Measurements from ENCODE around the gene JPH4. TPM values are rescaled to one million over a fixed set of nuclear protein-coding genes. Genes with fewer than 3 reads are reported as not detected.
A peak's percentile ranks its signal among the peaks of the same experiment; 100 is the strongest.

The JPH4 gene
- total RNA-seq, 2 experiments from 2014 or later: not detected

DNA sequence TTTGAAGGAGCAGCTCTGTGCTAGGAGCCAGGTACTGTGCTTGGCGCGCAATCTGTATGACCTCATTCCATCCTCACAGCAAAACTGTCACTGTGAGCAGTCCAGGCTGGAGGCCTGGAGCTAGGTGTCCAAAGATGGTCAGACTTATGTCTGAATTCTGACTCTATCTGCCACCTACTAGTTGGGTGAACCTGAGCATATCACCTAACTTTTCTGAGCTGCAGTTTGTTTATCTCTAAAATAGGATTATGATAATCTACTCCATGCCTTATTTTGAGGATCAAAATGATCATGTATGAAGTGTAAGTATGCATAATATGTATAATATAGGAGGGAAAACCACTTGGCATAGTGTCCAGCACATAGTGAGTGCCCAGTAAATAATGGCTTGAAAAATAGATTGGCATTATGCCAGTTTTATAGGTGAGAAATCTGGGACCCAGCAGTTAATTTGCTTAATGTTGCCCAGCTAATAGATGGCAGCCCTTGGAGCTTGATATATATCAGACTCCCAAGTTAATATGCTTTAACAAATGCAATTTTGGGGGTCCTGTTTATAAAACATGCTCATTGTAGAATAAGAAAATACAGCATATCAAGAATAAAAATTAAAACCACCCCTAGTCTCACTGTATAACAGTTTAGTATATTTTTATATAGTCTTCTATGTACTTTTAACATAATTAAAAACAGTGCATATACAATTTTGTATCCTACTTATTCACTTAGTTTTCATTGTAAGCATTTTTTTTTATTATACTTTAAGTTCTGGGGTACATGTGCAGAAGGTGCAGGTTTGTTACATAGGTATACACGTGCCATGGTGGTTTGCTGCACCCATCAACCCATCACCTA, 4.5 kb upstream of the JPH4 start:
- CTCF ChIA-PET: interaction anchor here (0.9 to 1.0 kb wide), 2 partner anchors 15 to 25 kb away, joined by 3 read pairs; no protein-coding TSS in a partner anchor
- no peak for DNase-seq
- peaks cover 38% of the 10 kb centered on the region for H3K27me3 Mint-ChIP-seq
- H3K9me3 Mint-ChIP-seq: no peaks in the 10 kb centered on the region
- H3K4me3 Mint-ChIP-seq: no peak overlapping the region
- H3K36me3 Mint-ChIP-seq (ENCODE audit: low read depth): no peaks in the 10 kb centered on the region
- H3K27ac Mint-ChIP-seq: no peak overlapping the region
- H3K4me1 Mint-ChIP-seq: no peaks in the 10 kb centered on the region
- POLR2A ChIA-PET: no interaction called here

DNA sequence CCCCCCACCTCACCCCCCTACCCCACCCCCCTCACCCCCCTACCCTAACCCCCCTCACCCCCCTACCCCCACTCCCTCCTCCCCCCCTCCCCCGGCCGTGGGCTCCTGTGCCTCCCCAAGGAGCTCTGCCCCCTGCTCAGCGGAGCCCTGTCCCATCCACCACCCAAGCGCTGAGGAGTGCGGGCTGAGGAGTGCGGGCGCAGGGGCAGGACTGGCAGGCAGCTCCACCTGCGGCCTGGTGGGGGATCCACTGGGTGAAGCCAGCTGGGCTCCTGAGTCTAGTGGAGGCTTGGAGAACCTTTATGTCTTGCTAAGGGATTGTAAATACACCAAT, 2.3 kb upstream of the JPH4 start:
- Mint-ChIP-seq H3K36me3 (ENCODE audit: low read depth) (no peaks in the 10 kb centered on the region), H3K9me3 (no peaks in the 10 kb centered on the region), H3K27ac (no peak overlapping the region), H3K4me1 (peaks cover 8% of the 10 kb centered on the region), H3K27me3 (peaks cover 49% of the 10 kb centered on the region), H3K4me3 (no peak overlapping the region)
- POLR2A ChIA-PET: no interaction called here
- CTCF ChIA-PET: interaction anchor here (1.5 to 2.7 kb wide), 2 partner anchors 8 to 12 kb away, joined by 4 to 9 read pairs; no protein-coding TSS in a partner anchor
- DNase-seq: no peak

DNA sequence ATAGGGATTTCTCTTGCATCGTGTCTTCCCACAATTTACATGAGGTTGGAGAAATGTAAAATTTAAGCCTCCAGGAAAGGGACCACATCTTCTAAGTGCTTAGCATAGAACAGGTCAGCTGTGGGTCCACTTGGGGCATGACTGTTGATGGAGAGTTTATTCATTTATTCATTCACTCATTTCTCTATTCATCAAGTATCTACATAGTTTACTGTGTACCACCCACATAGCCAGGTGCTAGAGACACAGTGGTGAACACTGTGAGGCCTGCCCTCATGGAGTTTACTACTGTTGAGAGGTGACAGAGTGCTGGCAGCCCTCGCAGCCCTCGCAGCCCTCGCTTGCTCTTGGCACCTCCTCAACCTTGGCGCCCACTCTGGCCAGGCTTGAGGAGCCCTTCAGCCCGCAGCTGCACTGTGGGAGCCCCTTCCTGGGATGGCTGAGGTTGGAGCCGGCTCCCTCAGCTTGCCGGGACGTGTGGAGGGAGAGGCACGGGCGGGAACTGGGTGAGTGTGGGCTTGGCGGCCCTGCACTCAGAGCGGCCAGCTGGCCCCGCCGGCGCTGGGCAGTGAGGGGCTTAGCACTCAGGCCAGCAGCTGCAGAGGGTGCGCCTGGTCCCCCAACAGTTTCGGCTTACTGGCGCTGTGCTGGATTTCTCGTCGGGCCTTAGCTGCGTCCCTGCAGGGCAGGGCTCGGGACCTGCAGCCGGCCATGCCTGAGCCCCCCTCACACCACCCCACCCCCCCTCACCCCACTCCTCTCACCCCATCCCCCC, 1.7 kb upstream of the JPH4 start:
- POLR2A ChIA-PET: no interaction called here
- H3K4me3 Mint-ChIP-seq: no peak overlapping the region
- CTCF ChIA-PET: interaction anchor here (1.5 to 2.7 kb wide), 2 partner anchors 9 to 11 kb away, joined by 4 to 9 read pairs; no protein-coding TSS in a partner anchor
- H3K27me3 Mint-ChIP-seq: peaks cover 51% of the 10 kb centered on the region
- H3K9me3 Mint-ChIP-seq: no peaks in the 10 kb centered on the region
- H3K4me1 Mint-ChIP-seq: peaks cover 8% of the 10 kb centered on the region
- no peak for DNase-seq
- H3K36me3 Mint-ChIP-seq (ENCODE audit: low read depth): no peaks in the 10 kb centered on the region
- H3K27ac Mint-ChIP-seq: no peak overlapping the region

DNA sequence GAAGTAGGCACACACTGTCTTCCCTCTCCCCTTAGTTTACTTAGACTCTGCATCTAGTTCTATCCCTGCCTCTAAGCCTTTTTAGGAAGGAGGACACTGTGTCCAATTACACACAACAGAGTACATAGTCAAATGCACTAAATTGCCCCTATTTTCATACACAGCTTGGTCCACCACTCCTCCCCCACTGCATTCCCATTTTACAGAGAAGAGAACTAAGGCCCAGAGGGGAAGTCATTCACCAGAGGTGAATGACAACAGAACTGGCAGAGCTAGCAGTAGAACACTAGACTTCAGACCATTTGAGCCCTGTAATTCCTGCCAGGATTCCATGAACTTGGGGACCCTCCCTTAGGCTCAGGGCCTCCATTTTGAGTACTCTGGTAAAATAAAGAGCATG, 1.1 kb upstream of the JPH4 start:
- ChIA-PET CTCF (interaction anchor here (2.7 kb wide), 1 partner anchor 9 kb away, joined by 9 read pairs; no protein-coding TSS in a partner anchor), POLR2A (no interaction called here)
- Mint-ChIP-seq H3K4me1 (peaks cover 8% of the 10 kb centered on the region), H3K4me3 (no peak overlapping the region), H3K36me3 (ENCODE audit: low read depth) (no peaks in the 10 kb centered on the region), H3K27me3 (peaks cover 57% of the 10 kb centered on the region), H3K9me3 (no peaks in the 10 kb centered on the region), H3K27ac (no peak overlapping the region)
- DNase-seq: no peak

DNA sequence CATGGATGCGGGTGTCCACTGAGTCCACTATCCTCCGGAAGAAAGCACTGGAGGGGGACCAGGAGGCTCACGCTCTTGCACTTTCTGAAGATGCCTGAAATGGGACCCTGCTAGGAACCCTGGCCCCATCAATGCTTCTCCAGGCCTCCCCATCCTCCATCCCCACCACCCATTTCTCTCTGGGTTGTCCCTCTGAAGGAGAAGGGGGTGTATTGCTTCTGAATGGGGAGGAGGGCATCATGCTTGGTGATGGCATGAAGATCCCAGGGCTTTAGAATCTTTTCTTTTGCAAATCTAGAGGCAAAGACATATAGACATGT, 681 bp upstream of the JPH4 start:
- Mint-ChIP-seq H3K4me3 (no peak overlapping the region), H3K27ac (no peak overlapping the region), H3K9me3 (no peaks in the 10 kb centered on the region), H3K36me3 (ENCODE audit: low read depth) (no peaks in the 10 kb centered on the region), H3K4me1 (peaks cover 8% of the 10 kb centered on the region), H3K27me3 (peaks cover 59% of the 10 kb centered on the region)
- CTCF ChIA-PET: interaction anchor here (2.7 kb wide), 1 partner anchor 10 kb away, joined by 9 read pairs; no protein-coding TSS in a partner anchor
- POLR2A ChIA-PET: no interaction called here
- DNase-seq: no peak

DNA sequence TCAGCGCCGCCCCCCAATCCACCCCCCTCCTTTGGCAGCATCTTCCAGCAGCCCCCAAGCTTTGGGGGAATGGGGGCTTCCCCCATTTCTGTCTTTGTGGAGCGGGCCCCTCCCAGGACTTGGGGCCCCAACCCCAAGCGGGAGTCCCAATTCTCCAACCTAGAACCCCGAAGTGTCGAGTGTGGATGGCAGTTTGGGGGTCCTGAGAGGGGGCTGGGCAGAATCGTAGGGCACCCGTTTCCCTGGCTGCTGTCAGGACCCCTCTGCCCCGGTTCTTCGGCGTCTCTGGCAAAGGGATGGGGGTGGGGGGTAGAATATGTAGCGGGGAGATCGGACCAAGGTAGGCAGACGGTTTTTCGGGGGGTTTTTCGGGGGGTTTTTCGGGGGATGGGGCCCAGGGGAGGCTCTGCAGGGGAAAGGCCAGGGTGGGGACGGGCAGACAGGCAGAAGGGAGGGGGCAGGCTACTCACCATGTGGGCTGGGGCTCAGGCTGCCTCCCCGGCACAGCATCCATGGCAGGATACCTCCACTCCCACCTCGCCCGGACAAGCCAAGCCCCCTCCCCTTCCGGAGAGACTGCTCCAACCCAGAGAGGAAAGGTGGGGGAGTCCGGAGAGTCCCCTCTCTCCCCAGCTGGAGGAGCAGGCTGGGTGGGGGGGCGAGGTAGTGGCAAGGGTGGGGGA, 739 bp downstream of the JPH4 start:
- H3K4me3 Mint-ChIP-seq: no peak overlapping the region
- POLR2A ChIA-PET: no interaction called here
- no peak overlapping the region for H3K27ac Mint-ChIP-seq
- H3K27me3 Mint-ChIP-seq: peaks cover 54% of the 10 kb centered on the region
- no peak for DNase-seq
- CTCF ChIA-PET: no interaction called here
- no peaks in the 10 kb centered on the region for H3K36me3 Mint-ChIP-seq (ENCODE audit: low read depth)
- H3K9me3 Mint-ChIP-seq: no peaks in the 10 kb centered on the region
- peaks cover 13% of the 10 kb centered on the region for H3K4me1 Mint-ChIP-seq

DNA sequence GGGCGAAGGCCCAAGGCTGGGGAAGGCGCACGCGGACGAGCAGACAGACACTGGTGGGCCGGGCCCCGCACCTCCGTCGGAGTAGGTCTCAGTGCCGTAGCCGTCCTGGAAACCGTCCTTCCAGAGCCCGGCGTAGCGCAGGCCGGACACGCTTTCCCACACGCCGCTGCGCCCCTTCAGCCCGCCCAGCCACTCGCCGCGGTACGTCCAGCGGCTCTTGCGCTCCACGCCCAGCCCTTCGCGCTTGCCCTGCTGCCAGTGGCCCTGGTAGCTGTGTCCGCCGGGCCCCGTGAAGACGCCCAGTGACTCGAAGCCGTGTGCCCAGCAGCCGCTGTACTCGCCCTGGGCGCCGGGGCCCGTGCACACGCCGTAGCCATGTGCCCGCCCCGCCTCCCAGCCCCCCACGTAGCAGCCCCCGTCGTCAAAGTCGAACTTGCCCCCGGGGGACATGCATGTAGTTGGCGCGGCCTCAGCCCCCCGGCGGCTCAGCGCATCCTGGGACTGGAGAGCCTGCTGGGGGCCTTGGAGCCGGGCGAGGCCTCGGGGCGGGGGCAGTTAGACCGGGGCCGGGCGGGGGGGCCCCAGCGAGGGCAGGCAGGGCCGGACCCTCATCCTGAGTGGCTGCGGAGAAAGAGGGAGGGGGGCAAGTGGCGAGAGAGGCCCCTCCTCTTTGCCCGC, 1.4 kb downstream of the JPH4 start:
- H3K27me3 Mint-ChIP-seq: peaks cover 54% of the 10 kb centered on the region
- no peak for DNase-seq

DNA sequence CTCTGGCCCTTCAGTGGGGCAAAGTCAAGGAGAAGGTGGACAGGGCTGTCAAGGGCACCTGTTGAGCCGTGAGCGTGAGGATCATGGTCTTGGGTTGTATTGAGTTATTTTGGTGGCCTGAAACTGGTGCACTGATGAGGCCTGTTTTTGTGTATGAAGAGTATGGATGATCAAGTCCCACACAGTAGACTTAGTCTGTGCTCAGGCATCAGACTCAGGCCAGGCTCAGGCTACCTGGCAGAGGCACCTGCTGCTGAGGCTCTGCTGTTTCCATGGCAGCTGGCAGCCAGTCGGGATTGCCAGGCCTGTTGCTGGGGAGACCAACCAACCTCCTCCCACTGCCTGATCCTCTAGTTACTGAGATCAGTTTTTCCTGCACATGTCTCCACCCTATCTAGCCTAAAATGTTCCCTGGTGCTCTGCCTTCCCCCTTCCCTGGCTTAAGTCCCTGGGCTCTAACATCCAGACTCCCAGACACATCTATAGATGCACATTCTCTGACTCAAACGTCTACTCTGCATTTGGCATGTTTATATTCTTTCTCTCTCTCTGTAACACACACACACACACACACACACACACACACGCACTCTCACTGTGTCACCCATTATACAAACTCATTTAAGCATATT, 5.1 kb downstream of the JPH4 start:
- Mint-ChIP-seq H3K27ac (peak overlapping the region; percentile 66), H3K9me3 (no peaks in the 10 kb centered on the region), H3K27me3 (peaks cover 39% of the 10 kb centered on the region), H3K4me3 (no peak overlapping the region), H3K4me1 (peaks cover 31% of the 10 kb centered on the region), H3K36me3 (ENCODE audit: low read depth) (no peaks in the 10 kb centered on the region)
- no peak for DNase-seq
- POLR2A ChIA-PET: no interaction called here
- CTCF ChIA-PET: interaction anchor here (1.0 to 1.6 kb wide), 2 partner anchors 15 to 518 kb away, joined by 3 to 4 read pairs; no protein-coding TSS in a partner anchor

More for the DNA sequence above, 1.4 kb downstream of the JPH4 start:
- Mint-ChIP-seq H3K27ac (no peak overlapping the region), H3K4me3 (no peak overlapping the region), H3K36me3 (ENCODE audit: low read depth) (no peaks in the 10 kb centered on the region), H3K4me1 (peaks cover 20% of the 10 kb centered on the region), H3K9me3 (no peaks in the 10 kb centered on the region)
- ChIA-PET CTCF (no interaction called here), POLR2A (no interaction called here)

DNA sequence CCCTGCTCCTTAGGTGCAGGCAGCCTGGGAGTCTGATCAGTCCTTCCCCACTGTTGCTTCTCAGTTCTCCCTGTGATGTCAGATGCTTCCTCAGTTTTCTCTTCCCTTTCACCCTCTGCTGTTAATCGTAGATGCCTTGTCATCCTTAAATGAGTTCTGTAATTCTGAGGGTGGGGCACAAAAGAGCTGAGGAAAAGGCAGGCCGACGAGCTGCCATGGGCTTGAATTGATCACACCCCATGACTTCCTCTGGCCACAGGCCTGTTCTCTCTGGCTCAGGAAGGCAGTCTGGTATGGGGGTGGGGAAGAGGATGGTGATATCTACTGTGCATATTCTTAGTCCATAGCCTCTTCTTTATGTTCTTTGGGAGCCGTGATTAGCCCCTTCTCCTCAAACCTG, 5.8 kb downstream of the JPH4 start:
- Mint-ChIP-seq H3K36me3 (ENCODE audit: low read depth) (no peaks in the 10 kb centered on the region), H3K9me3 (no peaks in the 10 kb centered on the region), H3K4me1 (peaks cover 38% of the 10 kb centered on the region), H3K27me3 (peaks cover 33% of the 10 kb centered on the region), H3K27ac (no peak overlapping the region), H3K4me3 (no peak overlapping the region)
- POLR2A ChIA-PET: no interaction called here
- CTCF ChIA-PET: interaction anchor here (1.0 to 1.6 kb wide), 3 partner anchors 9 to 518 kb away, joined by 3 to 4 read pairs (median 4); no protein-coding TSS in a partner anchor
- no peak for DNase-seq

DNA sequence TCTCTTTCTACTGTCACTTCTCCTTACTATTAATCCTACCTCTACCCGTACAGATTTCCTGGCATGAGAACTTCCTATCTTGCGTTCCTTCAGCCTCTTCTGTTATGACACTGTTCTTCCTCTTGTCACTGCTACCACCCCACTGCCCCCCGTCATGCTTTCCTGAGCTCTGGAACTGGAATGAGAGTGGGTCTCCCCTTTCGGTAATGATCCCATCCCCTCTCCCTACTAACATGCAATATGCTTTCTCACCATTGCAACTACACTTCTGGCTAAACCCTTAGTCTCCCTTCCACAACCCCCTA, 6.1 kb downstream of the JPH4 start:
- Mint-ChIP-seq H3K4me3 (no peak overlapping the region), H3K27me3 (peaks cover 30% of the 10 kb centered on the region), H3K36me3 (ENCODE audit: low read depth) (peaks cover 2% of the 10 kb centered on the region), H3K27ac (no peak overlapping the region), H3K9me3 (no peaks in the 10 kb centered on the region), H3K4me1 (peaks cover 42% of the 10 kb centered on the region)
- DNase-seq: no peak
- CTCF ChIA-PET: interaction anchor here (1.0 to 1.6 kb wide), 3 partner anchors 9 to 519 kb away, joined by 3 to 4 read pairs (median 4); no protein-coding TSS in a partner anchor
- POLR2A ChIA-PET: no interaction called here

DNA sequence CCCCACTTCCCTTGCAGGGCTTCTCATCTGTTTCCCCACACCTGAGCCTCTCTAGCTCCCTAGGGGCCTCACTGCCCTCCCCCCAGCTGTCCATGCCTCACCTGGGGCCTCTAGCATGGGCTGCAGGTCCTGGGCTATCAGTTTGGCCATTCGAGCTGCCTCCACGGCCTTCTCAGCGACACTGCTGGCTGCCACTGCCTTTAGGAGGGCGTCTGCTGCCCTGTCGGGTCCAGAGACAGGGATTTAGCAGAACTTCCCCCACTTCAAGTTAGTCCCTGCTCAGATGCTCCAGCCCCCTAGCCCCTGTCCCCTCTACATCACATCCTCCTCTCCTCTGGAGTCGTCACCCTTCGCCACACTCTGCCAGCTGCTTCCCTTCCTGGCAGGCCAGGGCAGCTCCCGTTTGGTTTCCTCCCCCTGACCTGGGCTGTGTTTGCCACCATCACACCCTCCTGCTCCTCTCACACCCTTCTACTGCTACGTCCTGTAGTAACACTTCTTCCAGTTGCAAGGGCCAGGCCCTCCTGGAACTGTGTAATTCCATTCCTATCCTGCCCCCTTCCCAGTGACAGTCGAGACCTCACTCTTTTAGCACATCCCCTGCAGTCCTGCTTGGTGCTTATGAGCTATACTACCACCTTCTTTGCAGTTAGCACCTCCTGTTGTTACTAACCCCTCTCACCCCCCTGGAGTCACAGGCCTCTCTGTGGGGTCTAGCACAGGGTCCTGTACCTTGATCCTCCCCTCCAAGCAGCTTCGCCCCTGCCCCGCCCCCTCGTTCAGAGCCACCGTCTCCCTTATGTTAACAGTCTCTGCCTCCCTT, 6.7 kb downstream of the JPH4 start:
- peaks cover 43% of the 10 kb centered on the region for H3K4me1 Mint-ChIP-seq
- no peak overlapping the region for H3K27ac Mint-ChIP-seq
- H3K4me3 Mint-ChIP-seq: no peak overlapping the region
- ChIA-PET CTCF (interaction anchor here (1.0 to 1.6 kb wide), 5 partner anchors 8 to 17 kb away, joined by 3 to 7 read pairs (median 4); no protein-coding TSS in a partner anchor), POLR2A (no interaction called here)
- peaks cover 3% of the 10 kb centered on the region for H3K36me3 Mint-ChIP-seq (ENCODE audit: low read depth)
- no peaks in the 10 kb centered on the region for H3K9me3 Mint-ChIP-seq
- no peak for DNase-seq
- peaks cover 26% of the 10 kb centered on the region for H3K27me3 Mint-ChIP-seq

Data from activated CD4-positive, alpha-beta T cell treated with anti-CD3 and anti-CD28 coated beads, Interleukin-2, amount 10 ng/mL, durations not matched to agents 7 days and 5 days (primary cell).